G401 (cell line): ENCODE measurements around the gene SCN2B. TPM values are rescaled to one million over a fixed set of nuclear protein-coding genes. Genes with fewer than 3 reads are reported as not detected.

Experiments
- DNase-seq: peaks from one replicate; pipeline ENCODE4 v3.0.0-alpha.2; 2015; ENCODE audit warnings: low spot score
- in situ Hi-C: cut with HindIII; loops from 2 replicates; pipeline ENCODE4 v1.10.0; 2016; ENCODE audit warnings: low sequenced_read_pairs, mixed read lengths
- total RNA-seq: library from RNA; depleted of rRNA; stranded (reverse); fragments of >200 nt; shearing (Covaris generic); gene quantifications from 2 replicates; pipeline ENCODE4 v1.2.3, GENCODE V29; 2014; rRNA removed

SCN2B gene
- total RNA-seq: 0.10 TPM in 1 of 2 replicates, not detected in the other

- in situ Hi-C loops: no loop called here
- DNase-seq: peak; percentile 91
Measured at GRCh38 chr11:118175993-118176777, at the start of gene SCN2B. TSS of gene SCN2B (minus strand) at chr11:118176639. CDS start at chr11:118176431, 208 bp downstream.

DNA sequence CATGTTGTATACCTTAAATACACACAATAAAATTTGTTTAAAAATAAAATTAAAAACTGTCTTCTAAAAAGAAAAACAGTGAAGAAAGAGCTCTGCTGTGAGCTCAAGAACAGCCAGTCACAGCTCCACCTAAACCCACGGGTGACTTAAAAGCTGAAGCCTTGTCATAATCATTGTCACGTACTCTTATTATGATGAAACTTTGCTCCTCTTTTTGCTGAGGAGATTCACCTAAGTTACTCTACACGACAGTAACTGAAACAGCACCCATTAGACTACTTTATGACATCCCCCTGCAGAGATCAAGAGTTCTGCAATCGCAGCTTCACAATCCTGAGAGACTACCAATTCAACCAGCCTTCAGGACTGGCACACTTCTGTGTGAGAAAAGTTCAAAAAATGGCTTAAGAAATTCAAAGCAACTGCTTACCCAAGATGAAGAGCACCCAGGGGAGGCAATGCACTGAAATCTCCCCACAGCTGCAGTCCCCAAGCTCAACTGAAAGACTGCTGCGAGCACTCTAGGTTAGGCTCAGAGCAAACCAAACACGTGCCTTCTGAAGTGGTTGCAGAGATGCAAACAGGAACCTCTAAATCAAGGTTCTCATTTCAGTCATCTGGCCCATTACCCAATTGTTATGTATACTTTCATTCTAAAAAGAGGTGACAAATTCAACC is 48.2 kb upstream of the SCN2B start, which contains the start of gene JAML:
JAML (minus strand) TSS at position 501 of the 678 bp plus-strand sequence. CDS start 10,145 bp downstream, outside the sequence.
- in situ Hi-C loops: no loop called here
- no peak for DNase-seq

GRCh38 chr11:118223992-118224391 is 47.6 kb upstream of the SCN2B start:
- in situ Hi-C loops: no loop called here
- DNase-seq: no peak

- in situ Hi-C loops: no loop called here
- DNase-seq: no peak
Measured at GRCh38 chr11:118223570-118223969, 47.1 kb upstream of the SCN2B start.

GRCh38 chr11:118222437-118222836 is 46.0 kb upstream of the SCN2B start:
- DNase-seq: no peak
- in situ Hi-C loops: no loop called here

GRCh38 chr11:118221419-118221818 is 45.0 kb upstream of the SCN2B start:
- in situ Hi-C loops: no loop called here
- DNase-seq: no peak

DNA sequence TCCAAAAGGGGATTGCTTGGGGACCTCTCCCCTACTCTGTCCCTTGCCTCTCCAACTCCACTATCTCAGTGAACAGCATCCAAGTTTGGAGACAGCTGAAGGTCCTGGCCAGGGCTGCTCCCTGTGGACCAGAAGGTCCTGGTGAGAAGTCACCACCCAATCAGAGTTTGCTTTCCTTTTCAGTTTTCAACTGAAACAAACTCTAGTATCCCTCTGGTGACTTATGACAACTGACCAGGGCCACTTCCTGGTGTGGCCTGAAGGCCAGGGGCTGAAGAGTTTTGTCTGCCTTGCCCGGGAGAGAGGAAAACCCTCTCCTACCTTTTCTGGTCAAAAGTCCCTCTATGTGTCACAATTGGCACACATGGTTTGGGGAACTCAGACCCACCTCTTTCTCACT is 43.3 kb upstream of the SCN2B start:
- in situ Hi-C loops: no loop called here
- DNase-seq: no peak

DNA sequence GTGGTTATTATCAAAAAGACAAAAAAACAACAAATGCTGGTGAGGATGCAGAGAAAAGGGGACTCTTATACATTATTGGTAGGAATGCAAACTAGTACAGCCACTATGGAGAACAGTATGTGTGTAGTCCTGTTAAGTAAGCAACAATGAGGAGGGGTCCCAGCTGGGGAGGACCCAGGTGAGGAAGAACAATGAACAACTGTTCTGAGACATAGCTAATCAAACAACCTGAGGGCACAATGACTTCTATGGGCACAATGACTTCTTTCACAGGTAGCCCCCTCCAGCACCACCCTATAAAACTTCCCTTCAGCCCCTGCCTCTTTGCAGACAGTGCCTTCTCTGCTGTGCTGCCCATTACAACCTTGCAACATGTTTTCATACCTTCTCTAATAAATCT is 42.8 kb upstream of the SCN2B start:
- no peak for DNase-seq
- in situ Hi-C loops: no loop called here

DNA sequence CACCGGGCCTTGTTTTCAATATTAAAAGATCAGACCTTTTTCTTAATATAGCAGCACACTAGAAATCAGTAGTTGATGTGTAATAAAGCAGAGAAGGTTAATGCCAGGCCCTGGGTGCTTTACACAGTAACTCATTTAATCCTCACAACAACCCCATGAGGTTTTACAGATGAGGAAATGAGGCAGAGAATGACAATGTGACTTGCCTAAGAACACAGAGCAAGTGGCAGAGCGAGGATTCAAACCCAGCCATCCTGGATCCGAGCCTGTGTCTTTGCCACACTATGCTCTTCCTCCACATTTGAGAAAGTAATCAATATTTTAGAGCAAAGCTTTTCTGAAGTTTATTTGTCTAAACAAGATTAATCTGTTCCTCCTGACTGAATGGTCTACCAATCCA is 41.1 kb upstream of the SCN2B start:
- no peak for DNase-seq
- in situ Hi-C loops: no loop called here

DNA sequence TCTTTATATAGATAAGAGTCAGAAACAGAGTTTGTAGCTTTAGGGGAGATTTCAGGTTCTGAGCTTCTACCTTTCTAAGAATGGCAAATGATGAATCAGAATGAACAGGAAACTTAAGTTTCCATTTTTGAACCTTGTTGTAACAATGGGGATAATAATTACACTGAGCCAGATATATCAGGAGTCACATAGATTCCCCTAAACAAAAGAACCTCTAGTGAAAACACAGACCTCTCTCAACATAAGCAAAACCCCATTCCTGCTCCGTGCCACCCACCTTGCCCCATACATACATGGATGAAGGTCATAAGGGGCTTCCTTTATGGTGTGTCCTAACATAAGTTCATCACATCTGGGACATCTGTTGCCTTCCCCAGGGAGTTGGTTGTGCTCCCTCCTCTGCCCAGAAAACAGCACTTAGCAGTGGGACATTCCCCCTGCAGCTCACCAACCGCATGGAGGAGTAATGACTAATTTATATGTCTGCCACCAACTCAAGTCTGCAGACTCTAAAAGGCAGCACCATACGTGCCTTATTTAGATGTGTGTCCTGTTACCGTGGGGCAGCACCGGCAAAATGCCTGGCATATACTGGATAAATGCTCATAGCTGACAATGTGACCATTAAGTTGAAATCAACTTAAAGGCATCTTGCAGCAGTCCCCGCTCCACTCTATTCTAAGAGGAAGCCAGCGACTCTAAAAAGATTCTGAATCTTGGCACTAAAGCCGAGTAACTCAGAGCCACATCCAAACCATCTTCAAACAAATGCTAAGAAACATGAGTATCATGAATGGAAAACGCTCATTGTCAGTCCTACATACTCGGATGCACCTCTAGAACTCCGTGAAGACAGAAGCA is 40.4 kb upstream of the SCN2B start:
- no peak for DNase-seq
- in situ Hi-C loops: no loop called here

GRCh38 chr11:118215765-118216164 is 39.3 kb upstream of the SCN2B start:
- in situ Hi-C loops: no loop called here
- no peak for DNase-seq

DNA sequence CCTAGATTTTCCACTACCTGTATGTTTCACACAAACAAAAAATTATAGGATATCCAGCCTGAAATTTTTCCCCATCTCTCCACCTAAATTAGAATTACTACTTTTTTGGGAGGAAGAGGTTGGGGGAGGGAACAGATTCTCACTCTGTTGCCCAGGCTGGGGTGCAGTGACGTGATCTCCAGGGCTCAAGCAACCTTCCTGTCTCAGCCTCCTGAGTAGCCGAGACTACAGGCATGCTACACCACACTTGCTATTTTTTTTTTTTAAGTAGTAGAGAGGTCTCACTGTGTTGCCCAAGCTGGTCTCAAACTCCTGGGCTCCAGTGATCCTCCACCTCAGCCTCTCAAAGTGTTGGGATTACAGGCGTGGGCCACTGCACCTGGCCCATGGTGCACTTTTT is 38.8 kb upstream of the SCN2B start:
- in situ Hi-C loops: no loop called here
- DNase-seq: no peak

GRCh38 chr11:118214210-118214914 is 37.9 kb upstream of the SCN2B start:
- DNase-seq: peak; percentile 21
- in situ Hi-C loops: no loop called here

GRCh38 chr11:118213781-118214180 is 37.3 kb upstream of the SCN2B start:
- no peak for DNase-seq
- in situ Hi-C loops: no loop called here

- peak; percentile 81 for DNase-seq
- in situ Hi-C loops: no loop called here
Measured at GRCh38 chr11:118213201-118213600, 36.8 kb upstream of the SCN2B start.

DNA sequence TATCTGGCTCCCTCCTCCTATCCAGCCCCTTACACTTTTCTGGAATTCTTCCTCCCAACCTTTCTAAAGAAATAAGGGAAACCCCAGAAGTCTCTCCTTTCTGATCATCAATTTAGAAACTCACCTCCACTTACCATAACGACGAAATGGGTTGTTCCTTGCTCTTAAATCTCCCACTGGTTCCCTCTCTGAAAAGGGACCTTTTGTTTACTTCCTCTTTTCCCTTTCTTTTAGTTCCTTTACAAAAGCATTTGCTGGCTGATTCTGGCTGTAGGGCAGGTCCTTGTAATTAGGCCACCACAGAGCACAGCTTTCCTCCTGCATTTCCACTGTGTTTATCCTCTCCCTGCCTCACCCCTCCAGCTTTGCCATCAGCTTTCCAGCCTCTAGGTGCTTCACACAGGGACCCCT is 36.3 kb upstream of the SCN2B start:
- peak; percentile 83 for DNase-seq
- in situ Hi-C loops: no loop called here

DNA sequence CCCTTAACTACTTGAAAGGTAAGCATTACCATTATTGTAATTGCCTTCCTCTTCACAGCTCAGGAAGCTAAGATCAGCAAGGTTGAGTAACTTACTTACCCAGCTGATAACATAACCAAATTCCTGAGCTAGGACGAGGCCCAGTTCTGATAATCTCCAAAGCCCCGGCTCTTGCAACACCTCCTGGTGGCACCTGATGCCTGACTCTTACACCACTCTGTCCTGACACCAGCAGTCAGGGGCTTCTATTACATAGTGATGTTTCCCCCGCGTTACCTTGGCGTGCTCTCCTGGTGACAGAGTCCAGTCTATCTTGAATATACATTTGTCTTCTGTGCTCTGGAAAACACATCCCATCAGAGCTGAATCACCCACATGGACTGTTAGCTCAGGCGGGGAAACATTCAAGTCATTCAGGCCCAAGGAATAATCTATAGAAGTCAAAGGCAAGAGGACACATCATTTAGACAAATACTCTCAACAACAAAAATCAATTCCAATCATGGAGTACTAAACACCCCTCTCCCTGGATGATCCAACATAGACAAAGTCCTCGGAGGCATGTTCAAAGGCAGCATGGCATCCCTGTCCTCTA is 35.8 kb upstream of the SCN2B start:
- in situ Hi-C loops: no loop called here
- peak; percentile 41 for DNase-seq

DNA sequence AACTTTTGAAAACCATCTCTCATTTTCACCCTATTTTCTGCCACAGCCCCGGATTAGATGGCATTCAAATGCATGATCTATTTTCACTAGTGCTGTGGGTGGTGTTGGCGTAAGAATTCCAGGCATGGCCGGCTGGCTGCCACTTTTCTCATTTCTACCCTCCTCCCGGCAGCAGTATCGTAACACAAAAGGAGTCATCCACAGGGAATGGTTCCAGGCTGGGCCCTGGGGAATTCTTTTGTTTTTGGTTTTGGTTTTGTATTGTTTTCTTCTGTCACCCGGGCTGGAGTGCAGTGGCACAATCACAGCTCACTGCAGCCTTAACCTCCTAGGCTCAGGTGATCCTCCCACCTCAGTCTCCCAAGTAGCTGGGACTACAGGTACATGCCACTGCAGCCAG is 34.6 kb upstream of the SCN2B start:
- DNase-seq: peak; percentile 65
- in situ Hi-C loops: no loop called here

DNA sequence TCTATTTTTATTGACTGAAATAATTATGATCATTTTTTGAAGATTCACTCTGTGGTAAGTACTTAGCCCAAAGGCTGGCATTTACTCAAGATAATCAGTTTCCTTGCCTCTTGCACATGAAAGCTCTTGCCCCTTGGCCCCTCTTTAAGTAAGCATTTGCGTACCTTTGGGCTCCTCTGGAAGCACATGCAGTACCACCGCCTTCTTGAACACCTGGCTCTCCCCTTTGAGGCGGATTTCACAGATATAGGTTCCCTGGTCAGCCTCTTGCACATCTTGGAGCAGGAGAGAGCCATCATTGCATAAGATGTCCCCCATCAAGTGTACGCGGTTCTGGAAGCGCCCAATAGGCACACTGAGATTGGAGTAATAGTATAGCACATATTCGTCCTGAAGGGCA is 33.9 kb upstream of the SCN2B start:
- in situ Hi-C loops: no loop called here
- peak; percentile 19 for DNase-seq
